Measurements from ENCODE around the gene NAA10. TPM values are rescaled to one million over a fixed set of nuclear protein-coding genes. Genes with fewer than 3 reads are reported as not detected.
A peak's percentile ranks its signal among the peaks of the same experiment; 100 is the strongest.
"Not testable (repeated sequence)": the region's sequence is repeated elsewhere in the genome, so short reads cannot be mapped to it uniquely, and the experiment has no call there.

The NAA10 gene
- 10 to 100 TPM; 36.1 to 56.2 (median 39.7) TPM for total RNA-seq
- long read RNA-seq, transcript NAA10-208 (8 exons, 1,772 nt), result major isoform, 21 of 24 reads
- long read RNA-seq, partial matches to known transcripts, result 0 of 24 reads
- long read RNA-seq, other reads (novel, unspliced or antisense), result 0 of 24 reads

DNA sequence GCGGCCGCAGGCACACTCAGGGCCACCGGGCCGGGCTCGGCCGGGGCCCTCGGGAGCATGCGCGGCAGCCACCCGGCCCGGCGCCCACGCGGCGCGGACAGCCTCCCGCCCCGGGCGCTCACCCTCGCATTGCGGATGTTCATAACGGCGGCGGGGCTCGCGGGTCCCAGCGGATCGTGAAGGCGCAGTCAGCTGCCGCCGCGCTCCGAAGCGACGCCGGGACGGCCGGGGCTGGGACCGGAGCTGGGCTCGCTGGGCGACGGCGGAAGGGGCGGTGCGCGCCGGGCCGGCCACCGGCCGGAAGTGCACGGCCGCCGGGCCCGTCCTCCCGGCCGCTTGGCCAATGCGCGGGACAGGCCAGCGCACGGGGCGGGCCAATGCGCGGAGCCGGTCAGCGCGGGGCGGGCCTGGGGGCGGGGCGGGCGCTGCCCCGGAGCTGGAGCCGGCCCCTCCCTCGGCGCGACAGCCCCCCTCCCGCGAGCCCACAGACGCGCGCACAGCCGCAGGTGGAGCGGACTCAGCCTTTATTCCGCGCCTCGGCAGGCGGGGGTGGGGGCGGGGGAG is at the start of gene NAA10:
Gene NAA10, minus strand, starts transcription at position 276 of the 564 bp plus-strand sequence. Its CDS starts 133 bp downstream, at position 143.
- intact Hi-C loops (cut with DNase I), result no loop called here
- no CpG with 5 or more reads among the region's 87 CpGs for WGBS (ENCODE audit: insufficient coverage, low coverage, low lambda C conversion rate, missing lambda C conversion rate)

DNA sequence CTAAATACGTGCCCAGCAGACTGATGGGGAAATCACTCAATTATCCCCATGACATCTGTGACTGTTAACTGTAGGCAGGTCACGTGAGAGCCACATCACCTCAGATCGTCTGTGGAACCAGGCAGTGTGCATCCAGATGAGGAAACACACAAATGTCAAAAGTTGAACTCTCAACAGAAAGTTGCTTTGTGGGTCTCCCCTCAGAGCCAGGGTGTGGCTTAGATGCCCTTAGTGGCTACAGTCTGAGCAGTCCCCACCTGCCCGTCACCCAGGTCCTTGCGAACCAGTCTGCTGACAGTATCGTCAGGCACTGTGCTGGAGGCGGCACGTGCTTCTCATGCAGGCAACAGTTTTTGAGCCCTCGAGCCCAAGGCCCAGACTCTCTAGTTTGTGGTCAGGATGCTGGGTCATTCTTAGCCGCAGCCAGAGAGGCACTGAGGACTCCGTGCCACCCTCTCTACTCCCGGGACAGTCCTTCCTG is 48.5 kb upstream of the NAA10 start:
- ATAC-seq, result no peak
- Histone ChIP-seq H3K4me3 (no peak overlapping the region), H3K27me3 (no peaks in the 10 kb centered on the region), H3K4me1 (peaks cover 0 to 14% (median 4%) of the 10 kb centered on the region in 4 donors), H3K36me3 (no peaks in the 10 kb centered on the region), H3K9me3 (no peaks in the 10 kb centered on the region), H3K27ac (peak overlapping the region in 1 of 3 donors; percentile 44)
- intact Hi-C loops (cut with DNase I), result no loop called here
- WGBS (ENCODE audit: insufficient coverage, low coverage, low lambda C conversion rate, missing lambda C conversion rate), result 71% methylated on average over 7 of the region's 12 CpGs
- no peak for TF ChIP-seq POLR2A (IDR thresholded peaks at IDR 0.05)
- TF ChIP-seq CTCF (IDR thresholded peaks at IDR 0.05), result no peak
- no peak for DNase-seq

More for the DNA sequence above, at the start of gene NAA10:
- DNase-seq (peak; percentile 78 to 84 (median 84)), ATAC-seq (peak; percentile 94 to 98 (median 96))
- no peak for TF ChIP-seq CTCF (IDR thresholded peaks at IDR 0.05)
- TF ChIP-seq POLR2A (IDR thresholded peaks at IDR 0.05), result peak; percentile 41
- Histone ChIP-seq H3K36me3 (no peaks in the 10 kb centered on the region), H3K4me3 (peak within 1 kb of the TSS; percentile 71 to 97 (median 77)), H3K4me1 (peaks cover 0 to 13% (median 4%) of the 10 kb centered on the region in 4 donors), H3K27ac (peak within 1 kb of the TSS in 1 of 3 donors; percentile 43), H3K27me3 (no peaks in the 10 kb centered on the region), H3K9me3 (no peaks in the 10 kb centered on the region)

GRCh38 chrX:153981771-153982533 is 47.1 kb upstream of the NAA10 start:
- WGBS (ENCODE audit: insufficient coverage, low coverage, low lambda C conversion rate, missing lambda C conversion rate), result 71% methylated on average over 6 of the region's 52 CpGs
- Histone ChIP-seq H3K4me3 (no peak overlapping the region), H3K9me3 (no peaks in the 10 kb centered on the region), H3K27me3 (no peaks in the 10 kb centered on the region), H3K36me3 (no peaks in the 10 kb centered on the region), H3K4me1 (peaks cover 0 to 14% (median 4%) of the 10 kb centered on the region in 4 donors), H3K27ac (peak overlapping the region in 1 of 3 donors; percentile 40)
- no peak for TF ChIP-seq POLR2A (IDR thresholded peaks at IDR 0.05)
- TF ChIP-seq CTCF (IDR thresholded peaks at IDR 0.05), result no peak
- DNase-seq, result peak in 2 of 3 donors; percentile 52 to 59
- intact Hi-C loops (cut with DNase I), result no loop called here
- peak in 3 of 4 donors; percentile 4 to 26 (median 15) for ATAC-seq

- Histone ChIP-seq H3K27ac (peak overlapping the region in 2 of 3 donors; percentile 43 to 56), H3K4me3 (no peak overlapping the region), H3K36me3 (no peaks in the 10 kb centered on the region), H3K9me3 (no peaks in the 10 kb centered on the region), H3K27me3 (no peaks in the 10 kb centered on the region), H3K4me1 (peaks cover 0 to 11% (median 4%) of the 10 kb centered on the region in 4 donors)
- intact Hi-C loops (cut with DNase I), result no loop called here
- ATAC-seq (no peak), DNase-seq (no peak)
- WGBS (ENCODE audit: insufficient coverage, low coverage, low lambda C conversion rate, missing lambda C conversion rate), result 73% methylated on average over 7 of the region's 7 CpGs
- TF ChIP-seq CTCF (IDR thresholded peaks at IDR 0.05) (no peak), POLR2A (IDR thresholded peaks at IDR 0.05) (no peak)
Measured at GRCh38 chrX:153981231-153981630, 46.4 kb upstream of the NAA10 start.

DNA sequence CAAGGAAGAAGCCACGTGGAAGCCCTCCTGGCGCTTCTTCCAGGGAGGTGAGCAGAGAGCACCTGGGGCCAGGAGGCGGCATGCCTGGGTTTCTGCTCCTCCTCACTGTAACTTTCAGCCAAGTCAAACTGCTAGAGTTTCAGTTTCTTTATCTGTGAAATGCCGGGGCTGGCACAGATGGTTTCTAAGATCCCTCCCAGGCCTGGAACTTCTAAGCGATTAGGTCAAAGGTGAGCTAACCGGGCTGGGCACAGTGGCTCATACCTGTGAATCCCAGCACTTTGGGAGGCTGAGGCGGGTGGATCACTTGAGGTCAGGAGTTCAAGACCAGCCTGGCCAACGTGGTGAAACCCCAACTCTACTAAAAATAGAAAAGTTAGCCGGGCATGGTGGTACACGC is 45.6 kb upstream of the NAA10 start:
- H3K4me1 ChIP-seq; H3K9me3 ChIP-seq; H3K4me3 ChIP-seq; intact Hi-C loops (cut with DNase I); H3K27me3 ChIP-seq; H3K36me3 ChIP-seq: not testable (repeated sequence)
- 16% methylated on average over 6 of the region's 10 CpGs for WGBS (ENCODE audit: insufficient coverage, low coverage, low lambda C conversion rate, missing lambda C conversion rate)
- peak overlapping the region in 1 of 3 donors; percentile 56 for H3K27ac ChIP-seq
- peak in 1 of 3 donors; percentile 52 for DNase-seq
- peak; percentile 72 to 84 (median 76) for ATAC-seq
